Trophoblast cell (in vitro differentiated cells and primary cell): ENCODE data around the gene SHE.

Experiments used
- DNase-seq, 2 donors: peaks; one replicate each; pipeline ENCODE4 v3.0.0-alpha.2; 2016
- H2AFZ ChIP-seq: 2 replicates; pipeline ENCODE4 v1.6.1; 2013; ENCODE audit warnings: low read length, moderate library complexity, mild to moderate bottlenecking; ENCODE audit not compliant: insufficient read depth, poor library complexity
- H2AK5ac ChIP-seq: 2 replicates; pipeline ENCODE4 v1.6.1; 2013; ENCODE audit warnings: mild to moderate bottlenecking, low read length
- H2BK120ac ChIP-seq: 2 replicates; pipeline ENCODE4 v1.6.1; 2013; ENCODE audit warnings: low read length, mild to moderate bottlenecking, moderate library complexity; ENCODE audit not compliant: insufficient read depth, poor library complexity
- H2BK12ac ChIP-seq: 2 replicates; pipeline ENCODE4 v1.6.1; 2013; ENCODE audit warnings: mild to moderate bottlenecking, low read length, moderate library complexity
- H2BK5ac ChIP-seq: 2 replicates; pipeline ENCODE4 v1.6.1; 2013; ENCODE audit warnings: low read length, low read depth, moderate library complexity, mild to moderate bottlenecking; ENCODE audit not compliant: poor library complexity
- H3K14ac ChIP-seq: 2 replicates; pipeline ENCODE4 v1.6.1; 2013; ENCODE audit warnings: mild to moderate bottlenecking, low read length
- H3K18ac ChIP-seq: 2 replicates; pipeline ENCODE4 v1.6.1; 2013; ENCODE audit warnings: mild to moderate bottlenecking, low read length
- H3K23ac ChIP-seq: 2 replicates; pipeline ENCODE4 v1.6.1; 2013; ENCODE audit warnings: low read length
- H3K27ac ChIP-seq: 2 replicates; pipeline ENCODE4 v1.5.1; 2013; ENCODE audit warnings: low read depth, mild to moderate bottlenecking, inconsistent platforms, low read length, moderate library complexity
- H3K27me3 ChIP-seq: 2 replicates; pipeline ENCODE4 v1.6.1; 2013; ENCODE audit warnings: inconsistent platforms, mild to moderate bottlenecking, low read length, moderate library complexity; ENCODE audit not compliant: insufficient read depth
- H3K36me3 ChIP-seq, 2 experiments: 1 replicate in 1 of 2; 2 replicates in 1 of 2; pipeline ENCODE4 v1.6.1; 2013; ENCODE audit warnings: low read length in 2 of 2, mild to moderate bottlenecking in 2 of 2, moderate library complexity in 1 of 2; ENCODE audit not compliant: insufficient read depth in 2 of 2, control insufficient read depth in 1 of 2
- H3K4ac ChIP-seq: 2 replicates; pipeline ENCODE4 v1.6.1; 2013; ENCODE audit warnings: low read depth, mild to moderate bottlenecking, low read length, moderate library complexity
- H3K4me1 ChIP-seq, 2 experiments: 1 replicate in 1 of 2; 2 replicates in 1 of 2; pipeline ENCODE4 v1.6.1; 2013; ENCODE audit warnings: low read length in 2 of 2, mild to moderate bottlenecking in 2 of 2, moderate library complexity in 1 of 2; ENCODE audit not compliant: insufficient read depth in 2 of 2, control insufficient read depth in 1 of 2
- H3K4me2 ChIP-seq: 2 replicates; pipeline ENCODE4 v1.6.1; 2013; ENCODE audit warnings: inconsistent platforms, mild to moderate bottlenecking, low read length, moderate library complexity
- H3K4me3 ChIP-seq: 2 replicates; pipeline ENCODE4 v1.5.1; 2013; ENCODE audit warnings: mild to moderate bottlenecking, low read depth, low read length, inconsistent platforms
- H3K79me1 ChIP-seq: one replicate; pipeline ENCODE4 v1.6.1; 2013; ENCODE audit warnings: low read length
- H3K79me2 ChIP-seq: 2 replicates; pipeline ENCODE4 v1.6.1; 2013; ENCODE audit warnings: low read length, mild to moderate bottlenecking; ENCODE audit not compliant: control insufficient read depth, insufficient read depth, poor library complexity
- H3K9ac ChIP-seq: 2 replicates; pipeline ENCODE4 v1.6.1; 2013; ENCODE audit warnings: mild to moderate bottlenecking, low read length
- H3K9me3 ChIP-seq: 2 replicates; pipeline ENCODE4 v1.6.1; 2013; ENCODE audit warnings: low read depth, mild to moderate bottlenecking, control low read depth, inconsistent platforms, low read length; ENCODE audit not compliant: insufficient read depth
- H4K12ac ChIP-seq: 2 replicates; pipeline ENCODE4 v1.6.1; 2013; ENCODE audit warnings: low read depth, mild to moderate bottlenecking, low read length, moderate library complexity
- H4K8ac ChIP-seq: 2 replicates; pipeline ENCODE4 v1.6.1; 2013; ENCODE audit warnings: low read depth, mild to moderate bottlenecking, low read length, moderate library complexity
- H4K91ac ChIP-seq: one replicate; pipeline ENCODE4 v1.6.1; 2013; ENCODE audit warnings: low read depth, mild to moderate bottlenecking, low read length, moderate library complexity
- WGBS: extraction: QIAGEN DNeasy Blood & Tissue Kit; methylation state at CpG from one replicate; pipeline ENCODE4 v1.1.7; 2013; ENCODE audit warnings: missing lambda C conversion rate; ENCODE audit not compliant: insufficient read length, insufficient coverage; ENCODE audit errors: extremely low coverage; 5-methylcytosine and 5-hydroxymethylcytosine counted together

The SHE gene

DNA sequence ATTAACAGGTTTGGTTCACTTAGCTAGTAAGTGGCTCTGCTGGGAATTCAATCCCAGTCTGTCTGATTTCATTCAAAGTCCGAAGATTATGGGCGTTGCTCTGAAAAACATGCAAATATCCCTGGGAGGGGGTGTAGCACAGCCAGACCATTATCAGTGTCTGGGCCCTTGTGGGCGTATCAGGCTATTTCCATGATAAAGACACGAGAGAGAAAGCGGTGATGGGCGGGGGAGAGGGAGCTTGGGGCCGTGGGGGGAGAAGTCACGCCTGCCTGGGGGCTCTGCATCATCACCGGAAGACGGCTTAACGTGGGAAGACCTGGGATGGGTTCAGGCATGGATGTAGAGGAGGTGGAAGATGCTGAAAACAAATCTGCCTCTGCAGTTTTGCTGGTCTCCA is 71.3 kb downstream of the SHE start:
- Histone ChIP-seq H3K4me2 (no peak overlapping the region), H3K18ac (no peak overlapping the region), H2AFZ (no peak overlapping the region), H2BK120ac (no peak overlapping the region), H3K9ac (no peak overlapping the region), H3K4me1 (peaks cover 8 to 14% of the 10 kb centered on the region in 2 experiments), H3K9me3 (peaks cover 4% of the 10 kb centered on the region), H3K27ac (no peak overlapping the region), H3K4ac (no peak overlapping the region), H4K8ac (no peak overlapping the region), H3K79me2 (no peaks in the 10 kb centered on the region), H2BK5ac (no peak overlapping the region), H2AK5ac (no peak overlapping the region), H3K4me3 (no peak overlapping the region), H3K23ac (no peak overlapping the region), H3K14ac (no peak overlapping the region), H4K91ac (no peak overlapping the region), H3K79me1 (peaks cover 3% of the 10 kb centered on the region), H3K36me3 (no peaks in the 10 kb centered on the region), H2BK12ac (no peak overlapping the region), H4K12ac (no peak overlapping the region), H3K27me3 (no peaks in the 10 kb centered on the region)
- no CpG with 5 or more reads among the region's 11 CpGs for WGBS
- DNase-seq = no peak

DNA sequence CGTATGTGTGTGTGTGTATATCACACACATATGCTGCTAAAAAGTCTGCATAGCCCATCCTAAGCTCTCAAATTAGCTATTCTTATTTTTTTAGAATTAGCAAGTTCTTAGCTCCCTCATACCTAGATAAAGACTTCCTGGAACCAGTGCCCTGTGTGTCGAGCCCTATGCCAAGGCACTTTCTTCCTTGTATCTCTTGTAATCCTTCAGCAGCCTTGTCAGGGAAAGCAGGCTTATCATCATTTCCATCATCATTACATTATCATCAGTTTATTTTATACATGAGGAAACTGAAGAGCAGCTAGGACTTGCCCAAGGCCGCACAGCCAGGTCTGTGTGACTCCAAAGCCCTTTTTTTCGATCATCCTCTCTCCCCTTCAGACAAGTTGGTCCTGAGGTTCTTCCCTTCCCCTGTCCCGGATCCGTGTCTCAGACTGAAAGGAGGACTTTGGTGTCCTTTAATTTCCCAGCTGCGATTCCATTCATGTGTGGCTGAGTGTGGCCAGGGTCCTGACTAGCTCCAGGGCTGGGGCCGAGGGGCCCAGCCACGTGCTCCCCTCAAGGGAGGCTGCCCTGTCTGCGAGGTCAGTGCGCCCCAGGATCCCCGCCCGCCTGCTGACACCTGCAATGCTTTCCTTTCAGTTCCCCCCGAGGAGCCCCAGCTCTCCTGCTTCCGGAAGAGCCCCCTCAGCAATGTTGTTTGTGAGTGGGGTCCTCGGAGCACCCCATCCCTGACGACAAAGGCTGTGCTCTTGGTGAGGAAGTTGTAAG is 72.2 kb downstream of the SHE start:
- DNase-seq = no peak
- no peak overlapping the region for H3K9ac ChIP-seq
- no peak overlapping the region for H2AFZ ChIP-seq
- H3K18ac ChIP-seq = no peak overlapping the region
- no CpG with 5 or more reads among the region's 17 CpGs for WGBS
- H3K4me3 ChIP-seq = no peak overlapping the region
- no peak overlapping the region for H3K4me2 ChIP-seq
- H3K79me2 ChIP-seq = no peaks in the 10 kb centered on the region
- no peak overlapping the region for H4K8ac ChIP-seq
- no peak overlapping the region for H3K23ac ChIP-seq
- H2AK5ac ChIP-seq = no peak overlapping the region
- H2BK5ac ChIP-seq = no peak overlapping the region
- no peak overlapping the region for H4K12ac ChIP-seq
- no peak overlapping the region for H2BK12ac ChIP-seq
- no peak overlapping the region for H3K4ac ChIP-seq
- no peak overlapping the region for H2BK120ac ChIP-seq
- no peak overlapping the region for H4K91ac ChIP-seq
- H3K14ac ChIP-seq = no peak overlapping the region
- H3K27ac ChIP-seq = no peak overlapping the region
- H3K4me1 ChIP-seq = peaks cover 8 to 14% of the 10 kb centered on the region in 2 experiments
- no peaks in the 10 kb centered on the region for H3K27me3 ChIP-seq
- H3K9me3 ChIP-seq = peaks cover 4% of the 10 kb centered on the region
- no peaks in the 10 kb centered on the region for H3K36me3 ChIP-seq
- H3K79me1 ChIP-seq = peaks cover 3% of the 10 kb centered on the region
